ENCODE data around the gene POTEG. TPM values are rescaled to one million over a fixed set of nuclear protein-coding genes. Genes with fewer than 3 reads are reported as not detected.
"Not testable (repeated sequence)": the region's sequence is repeated elsewhere in the genome, so short reads cannot be mapped to it uniquely, and the experiment has no call there.

POTEG gene
- total RNA-seq = not detected
- under 1 TPM in 3 of 8 donors, not detected in 5; 0.05 to 0.09 (median 0.08) TPM for polyA plus RNA-seq (ENCODE audit: insufficient read depth in 1 of 8, insufficient read length in 8 of 8, low replicate concordance in 1 of 8)
- long read RNA-seq, donor 1 = 0 reads
- long read RNA-seq, donor 2 = 0 reads
- long read RNA-seq, donor 3 = 0 reads
- long read RNA-seq, donor 4 = 0 reads
- long read RNA-seq, donor 5 = 0 reads
- long read RNA-seq, donor 6 = 0 reads
- long read RNA-seq, donor 7 = 0 reads
- long read RNA-seq, donor 8 = 0 reads
- long read RNA-seq, donor 9 = 0 reads
- long read RNA-seq, donor 10 = 0 reads
- long read RNA-seq, donor 11 = 0 reads

DNA sequence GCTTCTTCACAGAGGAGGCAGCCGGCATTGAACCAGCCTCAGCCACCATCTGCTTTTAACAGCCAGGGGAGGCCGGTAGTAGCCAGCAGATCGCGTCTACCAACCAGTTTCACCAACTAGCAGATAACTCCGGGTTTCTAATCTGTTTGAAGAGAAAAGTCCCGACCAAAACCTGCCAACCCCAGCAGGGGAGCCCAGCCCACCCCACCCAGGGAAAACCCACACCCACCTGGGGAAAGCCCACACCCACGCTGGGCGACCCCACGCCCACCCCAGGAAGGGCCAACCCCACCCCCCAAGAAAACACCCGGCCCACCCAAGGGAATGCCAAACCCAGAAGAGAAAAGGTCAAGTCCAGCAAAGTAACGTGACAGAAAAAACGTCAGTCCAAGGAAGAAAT, at the start of gene POTEG:
TSS of gene POTEG (minus strand) at position 101 of the 400 bp plus-strand sequence. CDS start at position 49, 52 bp downstream.
- H3K4me3 ChIP-seq (ENCODE audit: low read length); H3K9me3 ChIP-seq (replicated peaks; ENCODE audit: control insufficient read depth, low read depth, low read length); H3K27me3 ChIP-seq (ENCODE audit: control insufficient read depth, insufficient read depth, low read length); H3K27ac ChIP-seq (ENCODE audit: low read length); H3K4me1 ChIP-seq (ENCODE audit: control insufficient read depth, insufficient read depth, low read length); DNase-seq; H3K36me3 ChIP-seq (ENCODE audit: control insufficient read depth, insufficient read depth, low read length): not testable (repeated sequence)
- WGBS (ENCODE audit: insufficient coverage) = no CpG with 5 or more reads among the region's 12 CpGs

DNA sequence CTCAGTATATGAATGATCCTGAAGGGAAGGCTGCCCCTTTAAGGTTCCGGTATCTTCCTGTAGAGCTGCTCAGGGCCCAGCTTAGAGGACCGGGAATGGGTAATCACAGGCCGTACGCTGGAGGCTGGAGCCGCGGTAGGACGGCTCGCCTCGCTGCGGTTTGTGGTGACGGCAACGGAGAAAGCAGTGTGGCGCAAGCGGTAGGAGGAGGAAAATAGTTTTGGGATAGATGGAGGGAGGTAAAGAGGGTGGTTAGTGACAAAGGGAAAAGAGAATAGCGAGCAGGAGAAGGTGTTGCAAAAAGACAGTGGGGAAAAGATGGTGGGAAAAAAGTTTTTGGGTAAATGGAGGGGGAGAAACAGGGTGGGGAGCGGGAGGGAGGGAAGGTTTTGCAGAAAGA, 48.0 kb upstream of the POTEG start:
- not testable (repeated sequence) for H3K4me3 ChIP-seq (ENCODE audit: low read length); DNase-seq; H3K9me3 ChIP-seq (replicated peaks; ENCODE audit: control insufficient read depth, low read depth, low read length); H3K27ac ChIP-seq (ENCODE audit: low read length); H3K4me1 ChIP-seq (ENCODE audit: control insufficient read depth, insufficient read depth, low read length); H3K27me3 ChIP-seq (ENCODE audit: control insufficient read depth, insufficient read depth, low read length); H3K36me3 ChIP-seq (ENCODE audit: control insufficient read depth, insufficient read depth, low read length)
- no CpG with 5 or more reads among the region's 16 CpGs for WGBS (ENCODE audit: insufficient coverage)

DNA sequence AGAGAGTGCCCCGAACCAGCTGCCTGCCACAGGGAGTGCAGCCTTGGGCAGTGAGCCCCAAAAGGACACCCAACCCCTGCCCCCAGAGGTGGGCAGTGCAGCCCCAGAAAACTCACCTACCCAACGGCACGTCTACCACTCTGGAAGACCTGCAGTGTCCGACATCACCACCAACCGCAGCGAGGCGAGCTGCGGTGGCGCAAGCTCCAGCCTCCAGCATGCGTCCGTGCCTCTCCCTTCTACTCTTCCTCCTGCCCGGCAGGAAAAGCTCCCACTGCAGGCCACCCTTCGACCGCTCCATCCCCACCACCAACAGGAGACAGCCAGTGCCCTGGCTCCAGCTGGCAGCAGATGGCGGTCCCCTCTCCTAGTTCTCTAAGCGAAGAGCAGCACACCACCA, 47.3 kb upstream of the POTEG start:
- WGBS (ENCODE audit: insufficient coverage) = no CpG with 5 or more reads among the region's 16 CpGs
- DNase-seq; H3K9me3 ChIP-seq (replicated peaks; ENCODE audit: control insufficient read depth, low read depth, low read length); H3K4me3 ChIP-seq (ENCODE audit: low read length); H3K36me3 ChIP-seq (ENCODE audit: control insufficient read depth, insufficient read depth, low read length); H3K27ac ChIP-seq (ENCODE audit: low read length); H3K4me1 ChIP-seq (ENCODE audit: control insufficient read depth, insufficient read depth, low read length); H3K27me3 ChIP-seq (ENCODE audit: control insufficient read depth, insufficient read depth, low read length): not testable (repeated sequence)

DNA sequence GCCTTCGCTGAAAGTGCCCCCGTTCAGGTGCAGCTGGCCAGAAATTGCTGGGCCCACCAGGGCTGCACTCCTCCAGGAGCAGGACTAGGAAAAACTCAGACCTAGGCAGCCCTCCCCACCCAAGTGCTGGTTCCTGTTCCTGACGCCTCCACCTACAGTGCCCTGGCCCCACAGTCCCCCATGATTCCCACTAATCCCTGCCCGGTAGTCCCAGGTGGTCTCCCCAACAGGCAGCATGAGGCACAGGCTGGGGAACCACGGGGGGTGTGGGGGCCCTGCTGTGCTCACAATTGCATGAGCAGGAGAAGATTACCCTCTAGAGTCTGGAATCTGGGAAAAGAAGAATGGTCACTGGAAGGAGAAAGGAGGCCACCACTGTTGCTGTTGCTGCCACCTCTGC, 46.4 kb upstream of the POTEG start:
- H3K27me3 ChIP-seq (ENCODE audit: control insufficient read depth, insufficient read depth, low read length); H3K4me3 ChIP-seq (ENCODE audit: low read length); H3K36me3 ChIP-seq (ENCODE audit: control insufficient read depth, insufficient read depth, low read length); H3K9me3 ChIP-seq (replicated peaks; ENCODE audit: control insufficient read depth, low read depth, low read length); H3K27ac ChIP-seq (ENCODE audit: low read length); DNase-seq; H3K4me1 ChIP-seq (ENCODE audit: control insufficient read depth, insufficient read depth, low read length): not testable (repeated sequence)
- no CpG with 5 or more reads among the region's 5 CpGs for WGBS (ENCODE audit: insufficient coverage)

DNA sequence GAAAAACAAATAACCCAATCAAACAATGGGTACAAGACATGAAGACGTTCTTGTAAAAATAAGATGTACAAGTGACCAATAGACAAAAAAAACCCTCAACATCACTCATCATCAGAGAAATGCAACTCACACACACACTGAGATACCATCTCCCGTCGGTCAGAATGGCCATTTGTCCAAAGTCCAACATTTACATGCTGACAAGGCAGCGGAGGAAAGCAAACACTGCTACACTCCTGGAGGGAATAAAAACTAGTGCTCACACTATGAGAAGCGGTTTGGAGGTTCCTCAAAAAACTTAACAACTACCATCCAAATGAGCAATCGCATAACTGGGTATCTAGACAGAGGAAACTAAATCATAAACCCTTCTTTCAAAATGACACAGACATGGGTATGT, 11.6 kb upstream of the POTEG start:
- H3K4me1 ChIP-seq (ENCODE audit: control insufficient read depth, insufficient read depth, low read length); H3K4me3 ChIP-seq (ENCODE audit: low read length); DNase-seq; H3K27me3 ChIP-seq (ENCODE audit: control insufficient read depth, insufficient read depth, low read length); H3K36me3 ChIP-seq (ENCODE audit: control insufficient read depth, insufficient read depth, low read length); H3K9me3 ChIP-seq (replicated peaks; ENCODE audit: control insufficient read depth, low read depth, low read length); H3K27ac ChIP-seq (ENCODE audit: low read length): not testable (repeated sequence)
- WGBS (ENCODE audit: insufficient coverage) = no CpG with 5 or more reads among the region's 6 CpGs

DNA sequence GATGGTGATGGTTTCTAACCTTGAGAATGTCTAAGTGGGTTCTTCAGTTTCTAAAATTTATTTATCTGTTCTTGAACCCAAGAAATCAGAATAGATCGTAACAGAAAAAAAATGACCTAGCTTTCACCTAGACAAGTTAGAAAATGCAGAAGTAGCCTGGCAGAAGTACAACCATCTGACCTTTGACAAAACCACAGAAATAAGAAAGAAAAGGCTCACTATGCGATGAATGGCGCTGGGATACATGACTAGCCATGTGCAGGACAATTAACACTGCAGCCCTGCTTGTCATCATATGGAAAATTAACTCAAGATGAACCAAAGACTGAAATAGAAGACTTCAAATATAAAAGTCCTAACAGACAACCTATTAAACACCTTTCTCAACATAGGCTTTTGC, 5.7 kb upstream of the POTEG start:
- H3K27ac ChIP-seq (ENCODE audit: low read length); H3K27me3 ChIP-seq (ENCODE audit: control insufficient read depth, insufficient read depth, low read length); H3K4me1 ChIP-seq (ENCODE audit: control insufficient read depth, insufficient read depth, low read length); H3K9me3 ChIP-seq (replicated peaks; ENCODE audit: control insufficient read depth, low read depth, low read length); H3K36me3 ChIP-seq (ENCODE audit: control insufficient read depth, insufficient read depth, low read length); DNase-seq; H3K4me3 ChIP-seq (ENCODE audit: low read length): not testable (repeated sequence)
- no CpG with 5 or more reads among the region's 3 CpGs for WGBS (ENCODE audit: insufficient coverage)

DNA sequence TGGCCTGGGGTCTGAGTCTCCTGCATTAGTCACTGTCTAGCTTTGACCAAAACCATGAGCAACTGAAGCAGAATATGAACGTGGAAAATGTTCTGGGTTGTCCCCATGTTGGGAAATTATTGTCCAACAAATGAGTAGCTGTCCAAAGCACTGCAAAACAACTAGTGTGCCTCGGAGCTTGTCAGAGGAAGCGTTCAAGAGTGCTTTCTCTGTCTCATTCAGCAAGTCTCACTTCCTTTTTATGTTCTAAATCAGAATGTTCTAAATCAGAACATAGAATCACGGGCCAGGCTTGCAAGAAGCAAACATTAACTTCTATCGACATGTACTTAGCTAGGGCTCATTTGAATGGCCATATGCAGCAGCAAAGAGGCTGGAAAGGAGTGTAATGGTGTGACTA, 5.1 kb upstream of the POTEG start:
- not testable (repeated sequence) for H3K36me3 ChIP-seq (ENCODE audit: control insufficient read depth, insufficient read depth, low read length); H3K9me3 ChIP-seq (replicated peaks; ENCODE audit: control insufficient read depth, low read depth, low read length); H3K27me3 ChIP-seq (ENCODE audit: control insufficient read depth, insufficient read depth, low read length); H3K4me3 ChIP-seq (ENCODE audit: low read length); H3K27ac ChIP-seq (ENCODE audit: low read length); H3K4me1 ChIP-seq (ENCODE audit: control insufficient read depth, insufficient read depth, low read length); DNase-seq
- WGBS (ENCODE audit: insufficient coverage) = no CpG with 5 or more reads among the region's 5 CpGs

DNA sequence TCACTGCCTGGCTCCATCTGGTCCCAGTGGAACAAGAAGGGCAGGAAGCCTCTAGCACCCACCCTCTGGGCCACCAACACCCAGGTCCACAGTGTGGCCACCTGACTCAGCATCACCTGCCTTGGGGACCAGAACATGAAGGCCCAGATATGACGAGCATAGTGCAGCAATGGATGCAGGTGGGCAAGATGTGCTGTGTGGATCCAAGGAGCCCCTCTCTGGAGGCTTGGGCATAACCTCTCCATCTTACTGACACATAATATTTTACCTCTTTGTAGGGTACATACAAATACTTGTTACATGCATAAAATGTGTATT, 2.9 kb upstream of the POTEG start:
- not testable (repeated sequence) for H3K4me1 ChIP-seq (ENCODE audit: control insufficient read depth, insufficient read depth, low read length); DNase-seq; H3K27me3 ChIP-seq (ENCODE audit: control insufficient read depth, insufficient read depth, low read length); H3K36me3 ChIP-seq (ENCODE audit: control insufficient read depth, insufficient read depth, low read length); H3K27ac ChIP-seq (ENCODE audit: low read length); H3K4me3 ChIP-seq (ENCODE audit: low read length); H3K9me3 ChIP-seq (replicated peaks; ENCODE audit: control insufficient read depth, low read depth, low read length)
- no CpG with 5 or more reads among the region's 1 CpG for WGBS (ENCODE audit: insufficient coverage)

DNA sequence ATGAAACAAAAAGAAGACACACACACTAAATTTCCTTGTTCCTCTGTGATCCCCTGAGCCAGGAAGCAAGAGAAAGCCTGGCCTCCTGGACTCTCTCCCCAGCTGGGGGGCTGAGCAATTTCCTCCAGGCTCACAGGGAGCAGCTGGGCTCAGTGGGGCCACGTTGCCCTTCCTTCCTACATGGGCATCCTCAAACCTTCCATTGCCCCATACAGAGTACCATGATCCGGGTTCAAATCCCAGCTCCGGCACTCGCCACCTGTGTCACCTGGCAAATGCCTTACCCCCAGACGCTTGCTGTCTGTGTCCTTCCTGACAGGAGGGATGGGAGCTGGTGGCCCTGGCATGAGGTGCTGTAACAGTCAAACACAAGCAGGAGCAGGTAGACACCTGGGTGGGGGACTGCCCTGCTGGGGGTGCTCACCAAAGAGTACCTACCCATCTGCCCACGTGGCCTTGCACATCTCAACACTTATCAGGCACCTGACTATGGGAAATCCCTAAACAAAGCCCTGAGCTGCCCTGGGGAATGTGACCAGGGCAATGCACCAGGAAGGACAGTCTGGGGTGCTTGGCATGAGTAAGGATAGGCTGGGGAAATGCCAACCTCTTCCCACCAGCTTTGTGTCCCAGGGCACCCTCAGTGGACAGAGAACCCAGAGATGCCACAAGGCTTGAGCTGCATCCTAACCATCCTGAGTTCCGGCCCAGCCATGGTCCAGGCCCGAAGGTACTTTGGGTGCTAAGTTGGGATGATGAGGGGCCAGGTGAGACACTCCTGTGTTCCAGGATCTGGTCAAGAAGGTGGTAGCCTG, 2.4 kb upstream of the POTEG start:
- no CpG with 5 or more reads among the region's 8 CpGs for WGBS (ENCODE audit: insufficient coverage)
- not testable (repeated sequence) for H3K27me3 ChIP-seq (ENCODE audit: control insufficient read depth, insufficient read depth, low read length); H3K4me3 ChIP-seq (ENCODE audit: low read length); H3K9me3 ChIP-seq (replicated peaks; ENCODE audit: control insufficient read depth, low read depth, low read length); H3K4me1 ChIP-seq (ENCODE audit: control insufficient read depth, insufficient read depth, low read length); H3K27ac ChIP-seq (ENCODE audit: low read length); DNase-seq; H3K36me3 ChIP-seq (ENCODE audit: control insufficient read depth, insufficient read depth, low read length)

DNA sequence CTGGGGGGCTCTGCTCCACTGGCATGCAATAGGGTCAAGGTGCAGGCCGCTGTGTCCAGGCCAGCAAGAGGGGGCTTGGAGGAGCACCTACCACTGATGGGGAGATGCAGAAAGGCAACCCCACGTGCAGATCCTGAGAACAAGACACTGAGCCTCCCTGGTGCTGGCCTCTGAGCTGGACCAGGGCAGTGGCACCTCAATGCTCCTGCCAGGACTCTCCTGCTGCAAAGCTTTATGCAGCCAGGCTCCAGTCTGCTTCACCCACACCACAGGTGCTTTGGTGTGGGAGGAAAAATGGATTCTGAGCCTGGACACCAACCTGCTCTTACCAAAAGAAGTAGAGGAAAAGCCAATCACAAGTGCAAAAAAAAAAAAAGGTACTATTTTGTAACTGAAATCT, 1.7 kb upstream of the POTEG start:
- H3K27ac ChIP-seq (ENCODE audit: low read length); DNase-seq; H3K27me3 ChIP-seq (ENCODE audit: control insufficient read depth, insufficient read depth, low read length); H3K4me1 ChIP-seq (ENCODE audit: control insufficient read depth, insufficient read depth, low read length); H3K36me3 ChIP-seq (ENCODE audit: control insufficient read depth, insufficient read depth, low read length); H3K9me3 ChIP-seq (replicated peaks; ENCODE audit: control insufficient read depth, low read depth, low read length); H3K4me3 ChIP-seq (ENCODE audit: low read length): not testable (repeated sequence)
- no CpG with 5 or more reads among the region's 2 CpGs for WGBS (ENCODE audit: insufficient coverage)
